ENCODE results near the gene TMEM107.

GRCh38 chr17:8160741-8161221 lies 15.4 kb downstream of the TMEM107 start:
- TF ChIP-seq, protein P1, sequence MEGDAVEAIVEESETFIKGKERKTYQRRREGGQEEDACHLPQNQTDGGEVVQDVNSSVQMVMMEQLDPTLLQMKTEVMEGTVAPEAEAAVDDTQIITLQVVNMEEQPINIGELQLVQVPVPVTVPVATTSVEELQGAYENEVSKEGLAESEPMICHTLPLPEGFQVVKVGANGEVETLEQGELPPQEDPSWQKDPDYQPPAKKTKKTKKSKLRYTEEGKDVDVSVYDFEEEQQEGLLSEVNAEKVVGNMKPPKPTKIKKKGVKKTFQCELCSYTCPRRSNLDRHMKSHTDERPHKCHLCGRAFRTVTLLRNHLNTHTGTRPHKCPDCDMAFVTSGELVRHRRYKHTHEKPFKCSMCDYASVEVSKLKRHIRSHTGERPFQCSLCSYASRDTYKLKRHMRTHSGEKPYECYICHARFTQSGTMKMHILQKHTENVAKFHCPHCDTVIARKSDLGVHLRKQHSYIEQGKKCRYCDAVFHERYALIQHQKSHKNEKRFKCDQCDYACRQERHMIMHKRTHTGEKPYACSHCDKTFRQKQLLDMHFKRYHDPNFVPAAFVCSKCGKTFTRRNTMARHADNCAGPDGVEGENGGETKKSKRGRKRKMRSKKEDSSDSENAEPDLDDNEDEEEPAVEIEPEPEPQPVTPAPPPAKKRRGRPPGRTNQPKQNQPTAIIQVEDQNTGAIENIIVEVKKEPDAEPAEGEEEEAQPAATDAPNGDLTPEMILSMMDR (IDR thresholded peaks at IDR 0.05 in 2 of 3, conservative IDR thresholded peaks at IDR 0.05 in 1 of 3; ENCODE audit: borderline replicate concordance in 1 of 3, insufficient read depth in 1 of 3, low read depth in 2 of 3, low read length in 2 of 3): no peak
- no peak for TF ChIP-seq FOSL1 (IDR thresholded peaks at IDR 0.05; ENCODE audit: low read depth)
- no peak for TF ChIP-seq POLR2AphosphoS5 (IDR thresholded peaks at IDR 0.05; ENCODE audit: low read depth, low read length)
- no peak for TF ChIP-seq EZH2phosphoT487 (IDR thresholded peaks at IDR 0.05; ENCODE audit: borderline replicate concordance)
- TF ChIP-seq, protein P2, sequence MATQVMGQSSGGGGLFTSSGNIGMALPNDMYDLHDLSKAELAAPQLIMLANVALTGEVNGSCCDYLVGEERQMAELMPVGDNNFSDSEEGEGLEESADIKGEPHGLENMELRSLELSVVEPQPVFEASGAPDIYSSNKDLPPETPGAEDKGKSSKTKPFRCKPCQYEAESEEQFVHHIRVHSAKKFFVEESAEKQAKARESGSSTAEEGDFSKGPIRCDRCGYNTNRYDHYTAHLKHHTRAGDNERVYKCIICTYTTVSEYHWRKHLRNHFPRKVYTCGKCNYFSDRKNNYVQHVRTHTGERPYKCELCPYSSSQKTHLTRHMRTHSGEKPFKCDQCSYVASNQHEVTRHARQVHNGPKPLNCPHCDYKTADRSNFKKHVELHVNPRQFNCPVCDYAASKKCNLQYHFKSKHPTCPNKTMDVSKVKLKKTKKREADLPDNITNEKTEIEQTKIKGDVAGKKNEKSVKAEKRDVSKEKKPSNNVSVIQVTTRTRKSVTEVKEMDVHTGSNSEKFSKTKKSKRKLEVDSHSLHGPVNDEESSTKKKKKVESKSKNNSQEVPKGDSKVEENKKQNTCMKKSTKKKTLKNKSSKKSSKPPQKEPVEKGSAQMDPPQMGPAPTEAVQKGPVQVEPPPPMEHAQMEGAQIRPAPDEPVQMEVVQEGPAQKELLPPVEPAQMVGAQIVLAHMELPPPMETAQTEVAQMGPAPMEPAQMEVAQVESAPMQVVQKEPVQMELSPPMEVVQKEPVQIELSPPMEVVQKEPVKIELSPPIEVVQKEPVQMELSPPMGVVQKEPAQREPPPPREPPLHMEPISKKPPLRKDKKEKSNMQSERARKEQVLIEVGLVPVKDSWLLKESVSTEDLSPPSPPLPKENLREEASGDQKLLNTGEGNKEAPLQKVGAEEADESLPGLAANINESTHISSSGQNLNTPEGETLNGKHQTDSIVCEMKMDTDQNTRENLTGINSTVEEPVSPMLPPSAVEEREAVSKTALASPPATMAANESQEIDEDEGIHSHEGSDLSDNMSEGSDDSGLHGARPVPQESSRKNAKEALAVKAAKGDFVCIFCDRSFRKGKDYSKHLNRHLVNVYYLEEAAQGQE (IDR thresholded peaks at IDR 0.05; ENCODE audit: low read depth): no peak
